Panc1 (cell line): Measurements from ENCODE around the gene ATOH8. TPM values are rescaled to one million over a fixed set of nuclear protein-coding genes. Genes with fewer than 3 reads are reported as not detected.
A peak's percentile ranks its signal among the peaks of the same experiment; 100 is the strongest.

Experiments
- ATAC-seq: fragments of 200-7000 bp; cut with Tn5 transposase; 2 replicates; pipeline ENCODE4 v1.9.1; 2020; ENCODE audit warnings: mild to moderate bottlenecking, moderate library complexity
- BruUV-seq: library from RNA; stranded (reverse); fragments of 400-500 nt; replicated peaks from 2 replicates; lab custom pipeline; 2021; lab: Mats Ljungman, UMichigan
- CTCF ChIA-PET: fragments of 300-600 bp; sonication (Branson Sonifier 250); formaldehyde crosslinking; loops from one replicate; lab custom pipeline; 2022; ENCODE audit warnings: antibody characterized with exemption; lab: Charles Lee
- POLR2A ChIA-PET: fragments of 300-600 bp; sonication (Branson Sonifier 250); formaldehyde crosslinking; loops from one replicate; lab custom pipeline; 2022; ENCODE audit warnings: antibody characterized with exemption; lab: Charles Lee
- DNase-seq: peaks from one replicate; pipeline ENCODE4 v3.0.0-alpha.2; 2010; ENCODE audit warnings: low read depth, low spot score
- H3K27ac ChIP-seq: 2 replicates; pipeline ENCODE4 v1.5.1; 2011; ENCODE audit warnings: mild to moderate bottlenecking, low read length, inconsistent platforms
- H3K27me3 ChIP-seq: fragments of 200-500 bp; sonication (Bioruptor generic); 2 replicates; pipeline ENCODE4 v1.6.0; 2014; ENCODE audit warnings: low read length, inconsistent platforms; ENCODE audit not compliant: control insufficient read depth, insufficient read depth
- H3K36me3 ChIP-seq: fragments of 200-500 bp; sonication (Bioruptor generic); 2 replicates; pipeline ENCODE4 v1.5.1; 2014; ENCODE audit warnings: inconsistent platforms, mild to moderate bottlenecking, low read length, moderate library complexity; ENCODE audit not compliant: control insufficient read depth, insufficient read depth
- H3K4me1 ChIP-seq: 2 replicates; pipeline ENCODE4 v1.5.1; 2011; ENCODE audit warnings: inconsistent platforms, mild to moderate bottlenecking, low read length, moderate library complexity; ENCODE audit not compliant: control insufficient read depth, insufficient read depth
- H3K4me3 ChIP-seq, 2 experiments: 2 replicates each; pipeline ENCODE4 v1.5.1; 2011 to 2012; ENCODE audit warnings: low read depth in 2 of 2, low read length in 2 of 2, mild to moderate bottlenecking in 2 of 2, inconsistent platforms in 1 of 2, moderate library complexity in 1 of 2
- H3K9me3 ChIP-seq: fragments of 200-500 bp; sonication (Bioruptor generic); 2 replicates; pipeline ENCODE4 v1.5.1; 2014; ENCODE audit warnings: low read depth, mild to moderate bottlenecking, inconsistent platforms, low read length, moderate library complexity; ENCODE audit not compliant: control insufficient read depth, insufficient read depth
- CTCF ChIP-seq: fragments of 450-650 bp; IDR thresholded peaks from 2 replicates; pipeline ENCODE4 v1.5.1; 2017; ENCODE audit warnings: mild to moderate bottlenecking
- POLR2AphosphoS5 ChIP-seq: IDR thresholded peaks from 2 replicates; pipeline ENCODE4 v1.6.1; 2012; ENCODE audit warnings: mild to moderate bottlenecking, low read depth, low read length, moderate library complexity
- SIN3A ChIP-seq: IDR thresholded peaks from 2 replicates; pipeline ENCODE4 v1.6.1; 2012; ENCODE audit warnings: low read depth, mild to moderate bottlenecking, low read length, moderate library complexity, borderline replicate concordance; ENCODE audit not compliant: insufficient read depth
- TCF7L2 ChIP-seq: IDR thresholded peaks from 2 replicates; pipeline ENCODE4 v1.6.1; 2011; ENCODE audit warnings: mild to moderate bottlenecking, low read depth, low read length, inconsistent platforms
- in situ Hi-C: cut with HindIII; loops from 2 replicates; pipeline ENCODE4 v1.10.0; 2016; ENCODE audit warnings: low sequenced_read_pairs, low pct_unique_long_range_greater_than_20kb
- intact Hi-C: fragments of 100-400 bp; cut with micrococcal nuclease; formaldehyde crosslinking; loops from one replicate; pipeline ENCODE4 v1.10.0; 2022; ENCODE audit not compliant: unreplicated experiment
- total RNA-seq: library from RNA; stranded (reverse); gene quantifications from one replicate; pipeline ENCODE4 v1.2.1, GENCODE V29; 2021; ENCODE audit not compliant: unreplicated experiment
- TF ChIP-seq, protein P1 (sequence below), 2 experiments: IDR thresholded peaks; 2 replicates each; pipeline ENCODE4 v1.6.1; 2011 to 2012; ENCODE audit warnings: low read depth in 2 of 2, control low read depth in 1 of 2, low read length in 1 of 2, mild to moderate bottlenecking in 1 of 2, moderate library complexity in 1 of 2; ENCODE audit not compliant: insufficient read depth in 1 of 2

ATOH8 gene
- total RNA-seq, 1 experiment from 2014 or later = 3.8 TPM

- TF ChIP-seq, protein P1, sequence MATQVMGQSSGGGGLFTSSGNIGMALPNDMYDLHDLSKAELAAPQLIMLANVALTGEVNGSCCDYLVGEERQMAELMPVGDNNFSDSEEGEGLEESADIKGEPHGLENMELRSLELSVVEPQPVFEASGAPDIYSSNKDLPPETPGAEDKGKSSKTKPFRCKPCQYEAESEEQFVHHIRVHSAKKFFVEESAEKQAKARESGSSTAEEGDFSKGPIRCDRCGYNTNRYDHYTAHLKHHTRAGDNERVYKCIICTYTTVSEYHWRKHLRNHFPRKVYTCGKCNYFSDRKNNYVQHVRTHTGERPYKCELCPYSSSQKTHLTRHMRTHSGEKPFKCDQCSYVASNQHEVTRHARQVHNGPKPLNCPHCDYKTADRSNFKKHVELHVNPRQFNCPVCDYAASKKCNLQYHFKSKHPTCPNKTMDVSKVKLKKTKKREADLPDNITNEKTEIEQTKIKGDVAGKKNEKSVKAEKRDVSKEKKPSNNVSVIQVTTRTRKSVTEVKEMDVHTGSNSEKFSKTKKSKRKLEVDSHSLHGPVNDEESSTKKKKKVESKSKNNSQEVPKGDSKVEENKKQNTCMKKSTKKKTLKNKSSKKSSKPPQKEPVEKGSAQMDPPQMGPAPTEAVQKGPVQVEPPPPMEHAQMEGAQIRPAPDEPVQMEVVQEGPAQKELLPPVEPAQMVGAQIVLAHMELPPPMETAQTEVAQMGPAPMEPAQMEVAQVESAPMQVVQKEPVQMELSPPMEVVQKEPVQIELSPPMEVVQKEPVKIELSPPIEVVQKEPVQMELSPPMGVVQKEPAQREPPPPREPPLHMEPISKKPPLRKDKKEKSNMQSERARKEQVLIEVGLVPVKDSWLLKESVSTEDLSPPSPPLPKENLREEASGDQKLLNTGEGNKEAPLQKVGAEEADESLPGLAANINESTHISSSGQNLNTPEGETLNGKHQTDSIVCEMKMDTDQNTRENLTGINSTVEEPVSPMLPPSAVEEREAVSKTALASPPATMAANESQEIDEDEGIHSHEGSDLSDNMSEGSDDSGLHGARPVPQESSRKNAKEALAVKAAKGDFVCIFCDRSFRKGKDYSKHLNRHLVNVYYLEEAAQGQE (IDR thresholded peaks at IDR 0.05; ENCODE audit: insufficient read depth in 1 of 2, low read depth in 2 of 2, low read length in 1 of 2) = no peak
- TF ChIP-seq CTCF = no peak
- TF ChIP-seq POLR2AphosphoS5 = no peak
- no peak for TF ChIP-seq TCF7L2
- TF ChIP-seq SIN3A = no peak
- Histone ChIP-seq H3K9me3 (no peaks in the 10 kb centered on the region), H3K4me3 (no peak overlapping the region), H3K27me3 (no peaks in the 10 kb centered on the region), H3K36me3 (no peaks in the 10 kb centered on the region), H3K27ac (0 out of 2 replicates have a peak overlapping the region, but pooled peaks have one; percentile 29), H3K4me1 (no peaks in the 10 kb centered on the region)
- intact Hi-C loops = no loop called here
- in situ Hi-C loops = no loop called here
- no TSS peak for BruUV-seq
- ChIA-PET CTCF (interaction anchor here (0.7 to 1.9 kb wide), 2 partner anchors 39 to 82 kb away, joined by 3 to 4 read pairs; no protein-coding TSS in a partner anchor), POLR2A (interaction anchor here (0.6 kb wide), 1 partner anchor 160 kb away, joined by 4 read pairs; no protein-coding TSS in a partner anchor)
- DNase-seq (no peak), ATAC-seq (no peak)
Measured at GRCh38 chr2:85810371-85811179, 56.8 kb downstream of the ATOH8 start.

DNA sequence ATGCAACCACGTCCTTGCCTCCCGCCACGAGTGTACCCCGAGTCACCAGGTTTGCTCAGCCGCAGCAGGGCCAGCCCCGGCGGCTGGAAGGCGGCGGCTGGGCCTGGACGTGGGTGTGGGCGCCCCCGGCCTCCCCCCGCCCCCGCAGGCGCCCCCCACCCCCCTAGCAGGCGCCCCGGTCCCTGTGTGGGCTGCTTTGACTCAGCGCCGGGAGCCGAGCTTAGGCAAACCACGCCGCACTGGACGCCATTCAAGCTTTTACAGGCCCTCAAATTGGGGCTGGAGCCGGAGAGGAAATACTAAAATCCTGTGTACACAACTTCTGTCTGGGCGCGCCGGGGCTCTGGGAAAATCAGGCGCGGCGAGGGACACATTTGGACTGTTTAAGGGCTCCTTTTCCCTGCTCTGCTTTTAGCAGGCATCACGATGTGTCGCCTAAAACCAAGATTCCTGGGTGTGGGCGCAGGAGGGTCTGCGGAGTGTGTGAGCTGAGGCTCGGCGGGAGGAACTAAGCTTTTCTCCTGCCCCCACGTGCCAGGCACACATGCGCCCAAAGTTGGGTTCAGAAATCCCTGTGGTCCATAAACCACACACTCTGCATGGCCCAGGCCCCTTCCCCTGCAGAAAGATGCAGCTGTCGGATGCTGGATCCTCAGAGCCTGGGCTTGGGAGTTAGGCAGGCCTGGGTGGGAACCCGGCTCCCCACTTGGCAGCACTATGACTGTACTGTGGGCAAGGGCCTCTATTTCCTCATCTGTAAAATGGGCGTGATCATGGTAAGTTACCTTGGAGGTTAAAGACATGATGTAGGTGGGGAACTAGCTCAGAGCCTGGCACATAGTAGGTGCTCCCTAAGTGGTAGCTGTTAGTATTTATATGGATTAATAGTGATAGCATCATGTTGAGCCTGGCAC is 57.6 kb downstream of the ATOH8 start:
- TF ChIP-seq SIN3A = no peak
- no peak for TF ChIP-seq CTCF
- TF ChIP-seq, protein P1 (IDR thresholded peaks at IDR 0.05; ENCODE audit: insufficient read depth in 1 of 2, low read depth in 2 of 2, low read length in 1 of 2) = no peak
- TF ChIP-seq TCF7L2 = no peak
- no peak for TF ChIP-seq POLR2AphosphoS5
- no peak for DNase-seq
- intact Hi-C loops = no loop called here
- CTCF ChIA-PET = interaction anchor here (1.9 kb wide), 1 partner anchor 82 kb away, joined by 4 read pairs; no protein-coding TSS in a partner anchor
- Histone ChIP-seq H3K27ac (no peak overlapping the region), H3K4me1 (no peaks in the 10 kb centered on the region), H3K9me3 (no peaks in the 10 kb centered on the region), H3K36me3 (no peaks in the 10 kb centered on the region), H3K4me3 (no peak overlapping the region), H3K27me3 (no peaks in the 10 kb centered on the region)
- in situ Hi-C loops = no loop called here
- no peak for ATAC-seq
- BruUV-seq = no TSS peak
- POLR2A ChIA-PET = no interaction called here
